Endothelial cell of umbilical vein (primary cell): ENCODE measurements around the gene RPGR. TPM values are rescaled to one million over a fixed set of nuclear protein-coding genes. Genes with fewer than 3 reads are reported as not detected.

ENCODE experiments used
- BruUV-seq: library from RNA; stranded (reverse); fragments of 400-500 nt; replicated peaks from 2 replicates; lab custom pipeline; 2021; lab: Mats Ljungman, UMichigan
- CTCF ChIA-PET: fragments of 300-600, 350-600 bp; sonication (Branson Sonifier 250); formaldehyde crosslinking; loops from one replicate; lab custom pipeline; 2021; ENCODE audit warnings: antibody characterized with exemption, inconsistent platforms; lab: Charles Lee
- POLR2A ChIA-PET: fragments of 300-600, 350-600 bp; sonication (Branson Sonifier 250); formaldehyde crosslinking; loops from one replicate; lab custom pipeline; 2021; ENCODE audit warnings: antibody characterized with exemption, inconsistent platforms; lab: Charles Lee
- DNase-seq: peaks from one replicate; pipeline ENCODE4 v3.0.0-alpha.2; 2011; ENCODE audit warnings: low read depth, low spot score
- FAIRE-seq: peaks from 2 replicates; lab custom pipeline; 2011; peaks lifted over from hg19 to GRCh38; lab: Jason Lieb, UNC
- H2AFZ ChIP-seq: 2 replicates; pipeline ENCODE4 v1.6.0; 2012; ENCODE audit warnings: low read depth, low read length, control low read depth, inconsistent platforms
- H3K27ac ChIP-seq: 2 replicates; pipeline ENCODE4 v1.5.1; 2011; ENCODE audit warnings: low read depth, mild to moderate bottlenecking, control low read depth, low read length, moderate library complexity; ENCODE audit not compliant: insufficient read depth
- H3K27me3 ChIP-seq, 2 experiments: 2 replicates each; pipeline versions ENCODE4 v1.6.0 to v1.6.1; 2011; ENCODE audit warnings: low read length in 2 of 2, mixed read lengths in 1 of 2; ENCODE audit not compliant: control insufficient read depth in 2 of 2, insufficient read depth in 2 of 2
- H3K36me3 ChIP-seq, 2 experiments: 2 replicates in 1 of 2; 3 replicates in 1 of 2; pipeline ENCODE4 v1.5.1; 2011; ENCODE audit warnings: low read length in 2 of 2, mild to moderate bottlenecking in 1 of 2, moderate library complexity in 1 of 2; ENCODE audit not compliant: control insufficient read depth in 2 of 2, insufficient read depth in 2 of 2; ENCODE audit errors: extremely low read depth in 1 of 2
- H3K4me1 ChIP-seq: 3 replicates; pipeline ENCODE4 v1.5.1; 2011; ENCODE audit warnings: mild to moderate bottlenecking, low read length; ENCODE audit not compliant: control insufficient read depth, insufficient read depth; ENCODE audit errors: extremely low read depth
- H3K4me2 ChIP-seq: 2 replicates; pipeline ENCODE4 v1.6.1; 2011; ENCODE audit warnings: low read length, control low read depth, mixed read lengths; ENCODE audit not compliant: insufficient read depth
- H3K4me3 ChIP-seq, 3 experiments: fragments of 200-600 bp in 1 of 3; sonication (generic), shearing (Covaris generic) in 1 of 3; replicated peaks in 1 of 3; 2 replicates each; pipeline ENCODE4 v1.5.1; 2011 to 2016; ENCODE audit warnings: control low read depth in 3 of 3, low read length in 3 of 3, mild to moderate bottlenecking in 2 of 3, inconsistent platforms in 1 of 3, low read depth in 1 of 3, moderate library complexity in 1 of 3; ENCODE audit not compliant: insufficient read depth in 1 of 3
- H3K79me2 ChIP-seq: 2 replicates; pipeline ENCODE4 v1.6.0; 2012; ENCODE audit warnings: low read length, inconsistent platforms; ENCODE audit not compliant: control insufficient read depth, insufficient read depth
- H3K9ac ChIP-seq: replicated peaks from 2 replicates; pipeline ENCODE3; 2011; ENCODE audit warnings: low read length, control low read depth; ENCODE audit not compliant: insufficient read depth; ENCODE audit errors: extremely low read depth
- H3K9me1 ChIP-seq: replicated peaks from 3 replicates; pipeline ENCODE4 v1.6.0; 2011; ENCODE audit warnings: mild to moderate bottlenecking, low read length; ENCODE audit not compliant: control insufficient read depth, insufficient read depth; ENCODE audit errors: extremely low read depth
- H3K9me3 ChIP-seq: replicated peaks from 2 replicates; pipeline ENCODE4 v1.5.1; 2012; ENCODE audit warnings: low read length, inconsistent platforms; ENCODE audit not compliant: control insufficient read depth, insufficient read depth
- H4K20me1 ChIP-seq: replicated peaks from 2 replicates; pipeline ENCODE3; 2011; ENCODE audit warnings: mild to moderate bottlenecking, low read length; ENCODE audit not compliant: control insufficient read depth, insufficient read depth; ENCODE audit errors: extremely low read depth
- EZH2 ChIP-seq: IDR thresholded peaks from 2 replicates; pipeline ENCODE4 v1.6.1; 2012; ENCODE audit warnings: borderline replicate concordance, low read depth, mild to moderate bottlenecking, moderate library complexity, low read length, inconsistent platforms; ENCODE audit not compliant: severe bottlenecking
- FOS ChIP-seq: IDR thresholded peaks from 2 replicates; pipeline ENCODE4 v1.6.1; 2011; ENCODE audit warnings: mild to moderate bottlenecking, low read length, moderate library complexity, borderline replicate concordance; ENCODE audit not compliant: insufficient read depth
- GATA2 ChIP-seq: IDR thresholded peaks from 2 replicates; pipeline ENCODE4 v1.7.0; 2011; ENCODE audit warnings: low read depth, mild to moderate bottlenecking, moderate library complexity, mixed read lengths, low read length; ENCODE audit not compliant: insufficient read length, insufficient read depth
- JUN ChIP-seq: IDR thresholded peaks from 2 replicates; pipeline ENCODE4 v1.6.1; 2011; ENCODE audit warnings: borderline replicate concordance, low read depth; ENCODE audit not compliant: insufficient read length, insufficient read depth
- MAX ChIP-seq: IDR thresholded peaks from 2 replicates; pipeline ENCODE4 v1.6.1; 2011; ENCODE audit not compliant: insufficient read depth, insufficient read length
- MYC ChIP-seq: IDR thresholded peaks from one replicate; pipeline ENCODE4 v1.6.1; 2011; ENCODE audit warnings: mild to moderate bottlenecking, low read depth, low read length
- POLR2A ChIP-seq: IDR thresholded peaks from 2 replicates; pipeline ENCODE4 v1.6.1; 2012; ENCODE audit warnings: low read depth, mild to moderate bottlenecking, control low read depth, low read length
- POLR2AphosphoS5 ChIP-seq: IDR thresholded peaks from 2 replicates; pipeline ENCODE4 v1.6.1; 2012; ENCODE audit warnings: low read depth, mild to moderate bottlenecking, control low read depth, low read length, moderate library complexity; ENCODE audit not compliant: insufficient read depth
- dilution Hi-C: fragments of 300-500 bp; cut with MboI; formaldehyde crosslinking; loops from one replicate; pipeline ENCODE4 v1.15.0; 2019; ENCODE audit warnings: low sequenced_read_pairs; ENCODE audit not compliant: extremely low pct_ligation_motif_present
- intact Hi-C: fragments of 100-400 bp; cut with micrococcal nuclease; formaldehyde crosslinking; loops from one replicate; pipeline ENCODE4 v1.10.0; 2022
- polyA plus RNA-seq, 4 experiments: library from polyadenylated mRNA; depleted of rRNA in 3 of 4; stranded (reverse) in 3 of 4; unstranded in 1 of 4; fragments of >200 nt; gene quantifications; 2 replicates each; pipeline versions ENCODE4 v1.2.1 to v1.2.3, GENCODE V29; 2011 to 2012; ENCODE audit warnings: missing spikeins in 1 of 4
- total RNA-seq: library from RNA; stranded (reverse); gene quantifications from 2 replicates; pipeline ENCODE4 v1.2.3, GENCODE V29; 2021
- TF ChIP-seq, protein P1 (sequence below), 2 donors: IDR thresholded peaks; 1 replicate in 1 of 2; 2 replicates in 1 of 2; pipeline ENCODE4 v1.5.1; 2011; ENCODE audit warnings: low read length in 2 of 2, mild to moderate bottlenecking in 2 of 2, moderate library complexity in 2 of 2, control low read depth in 1 of 2, inconsistent platforms in 1 of 2, low read depth in 1 of 2; ENCODE audit not compliant: insufficient read depth in 1 of 2; ENCODE audit errors: extremely low read depth in 1 of 2

Gene RPGR
- total and polyA plus RNA-seq, 2 donors (not counting 3 experiments of a cell fraction or from before 2014, with no cell fraction given): 2.7 to 24.0 TPM

DNA sequence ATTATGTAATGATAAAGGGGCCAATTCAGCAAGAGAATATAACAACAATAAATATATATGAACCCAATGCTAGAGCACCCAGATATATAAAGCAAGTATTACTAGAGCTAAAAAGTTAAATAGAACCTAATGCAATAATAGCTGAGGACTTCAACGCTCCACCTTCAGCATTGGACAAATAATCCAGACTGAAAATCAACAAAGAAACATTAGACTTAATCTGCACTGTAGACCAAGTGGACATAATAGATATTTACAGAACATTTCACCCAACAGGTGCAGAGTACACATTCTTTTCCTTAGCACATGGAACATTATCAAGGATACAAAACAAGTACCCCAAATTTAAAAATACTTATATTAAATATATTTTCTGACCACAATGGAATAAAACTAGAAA lies 49.4 kb upstream of the RPGR start:
- dilution Hi-C loops: no loop called here
- intact Hi-C loops: loop anchor here (1.0 kb wide), 1 partner anchor 278 kb away; no protein-coding TSS in a partner anchor
- Histone ChIP-seq H3K4me1 (no peaks in the 10 kb centered on the region), H3K27ac (no peak overlapping the region), H3K4me3 (no peak overlapping the region), H2AFZ (no peak overlapping the region), H3K79me2 (no peaks in the 10 kb centered on the region), H3K9ac (no peak overlapping the region), H3K9me3 (no peaks in the 10 kb centered on the region), H3K36me3 (no peaks in the 10 kb centered on the region), H3K4me2 (no peak overlapping the region), H3K27me3 (no peaks in the 10 kb centered on the region), H4K20me1 (no peaks in the 10 kb centered on the region), H3K9me1 (no peaks in the 10 kb centered on the region)
- DNase-seq: no peak
- CTCF ChIA-PET: interaction anchor here (0.9 to 2.1 kb wide), 4 partner anchors 14 to 248 kb away, joined by 3 to 12 read pairs (median 6); no protein-coding TSS in a partner anchor
- TF ChIP-seq EZH2 (no peak), MYC (no peak), FOS (no peak), POLR2A (no peak), GATA2 (no peak), JUN (no peak), POLR2AphosphoS5 (no peak), MAX (no peak)
- TF ChIP-seq, protein P1, sequence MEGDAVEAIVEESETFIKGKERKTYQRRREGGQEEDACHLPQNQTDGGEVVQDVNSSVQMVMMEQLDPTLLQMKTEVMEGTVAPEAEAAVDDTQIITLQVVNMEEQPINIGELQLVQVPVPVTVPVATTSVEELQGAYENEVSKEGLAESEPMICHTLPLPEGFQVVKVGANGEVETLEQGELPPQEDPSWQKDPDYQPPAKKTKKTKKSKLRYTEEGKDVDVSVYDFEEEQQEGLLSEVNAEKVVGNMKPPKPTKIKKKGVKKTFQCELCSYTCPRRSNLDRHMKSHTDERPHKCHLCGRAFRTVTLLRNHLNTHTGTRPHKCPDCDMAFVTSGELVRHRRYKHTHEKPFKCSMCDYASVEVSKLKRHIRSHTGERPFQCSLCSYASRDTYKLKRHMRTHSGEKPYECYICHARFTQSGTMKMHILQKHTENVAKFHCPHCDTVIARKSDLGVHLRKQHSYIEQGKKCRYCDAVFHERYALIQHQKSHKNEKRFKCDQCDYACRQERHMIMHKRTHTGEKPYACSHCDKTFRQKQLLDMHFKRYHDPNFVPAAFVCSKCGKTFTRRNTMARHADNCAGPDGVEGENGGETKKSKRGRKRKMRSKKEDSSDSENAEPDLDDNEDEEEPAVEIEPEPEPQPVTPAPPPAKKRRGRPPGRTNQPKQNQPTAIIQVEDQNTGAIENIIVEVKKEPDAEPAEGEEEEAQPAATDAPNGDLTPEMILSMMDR (IDR thresholded peaks at IDR 0.05; ENCODE audit: extremely low read depth in 1 of 2, insufficient read depth in 1 of 2, low read depth in 1 of 2, low read length in 2 of 2): no peak
- POLR2A ChIA-PET: no interaction called here
- FAIRE-seq: no peak
- BruUV-seq: no TSS peak
